D721Med (cell line): ENCODE data around the gene SOX4.

Experiments
- DNase-seq: peaks from one replicate; pipeline ENCODE4 v3.0.0; 2011; ENCODE audit warnings: low spot score; ENCODE audit not compliant: insufficient read length
- FAIRE-seq: peaks from 2 replicates; lab custom pipeline; 2011; peaks lifted over from hg19 to GRCh38; lab: Jason Lieb, UNC
- CTCF ChIP-seq: IDR thresholded peaks from 2 replicates; pipeline ENCODE4 v1.5.1; 2012; ENCODE audit warnings: mild to moderate bottlenecking, control low read depth; ENCODE audit not compliant: insufficient read depth; ENCODE audit errors: missing control alignments

SOX4 gene

GRCh38 chr6:21593927-21594415, 420 bp downstream of the SOX4 start:
- TF ChIP-seq CTCF: no peak
- DNase-seq: no peak
- no peak for FAIRE-seq

GRCh38 chr6:21594416-21595281, 1.1 kb downstream of the SOX4 start:
- no peak for TF ChIP-seq CTCF
- no peak for FAIRE-seq
- no peak for DNase-seq

- FAIRE-seq (no peak), DNase-seq (no peak)
- no peak for TF ChIP-seq CTCF
Measured at GRCh38 chr6:21595285-21596144, 2.0 kb downstream of the SOX4 start.

- DNase-seq (no peak), FAIRE-seq (no peak)
- no peak for TF ChIP-seq CTCF
Measured at GRCh38 chr6:21596145-21596948, 2.8 kb downstream of the SOX4 start.

- peak; percentile 48 for TF ChIP-seq CTCF
- DNase-seq: no peak
- no peak for FAIRE-seq
Measured at GRCh38 chr6:21596949-21597682, 3.6 kb downstream of the SOX4 start.

GRCh38 chr6:21597801-21598673, 4.5 kb downstream of the SOX4 start:
- FAIRE-seq (no peak), DNase-seq (no peak)
- no peak for TF ChIP-seq CTCF
